Left ventricle myocardium inferior (tissue), 1 donor: ENCODE results near the gene TAF10. TPM values are rescaled to one million over a fixed set of nuclear protein-coding genes. Genes with fewer than 3 reads are reported as not detected.

Experiments used
- DNase-seq: peaks from one replicate; pipeline ENCODE4 v3.0.0-alpha.2; 2020
- H3K27ac ChIP-seq: fragments of 200-600 bp; replicated peaks from 2 replicates; pipeline ENCODE4 v1.8.0; 2021
- H3K27me3 ChIP-seq: fragments of 200-600 bp; 2 replicates; pipeline ENCODE4 v1.8.0; 2021; ENCODE audit warnings: low read depth
- H3K36me3 ChIP-seq: fragments of 200-600 bp; 2 replicates; pipeline ENCODE4 v1.8.0; 2021
- H3K4me1 ChIP-seq: fragments of 200-600 bp; 2 replicates; pipeline ENCODE4 v1.8.0; 2021
- H3K4me3 ChIP-seq: fragments of 200-600 bp; 2 replicates; pipeline ENCODE4 v1.8.0; 2021; ENCODE audit warnings: mild to moderate bottlenecking, moderate library complexity
- H3K9me3 ChIP-seq: fragments of 200-600 bp; replicated peaks from 2 replicates; pipeline ENCODE4 v1.8.0; 2021
- CTCF ChIP-seq: fragments of 200-600 bp; IDR thresholded peaks from 2 replicates; pipeline ENCODE4 v1.8.0; 2021; ENCODE audit warnings: antibody characterized with exemption, mild to moderate bottlenecking, borderline replicate concordance
- intact Hi-C: fragments of 100-400 bp; cut with micrococcal nuclease; formaldehyde crosslinking; loops from one replicate; pipeline ENCODE4 v1.11.0; 2022
- total RNA-seq: library from RNA; stranded (reverse); fragmentation: NEBNext Ultra II Directional; extraction: Animal tissue kit (Norgen Biotek cat#: 25700); gene quantifications from one replicate; pipeline ENCODE4 v1.2.1, GENCODE V29; 2021
- donor health status: DM: no; HTN: yes; CAD: no; lungs with severe emphysema.

Gene TAF10
- total RNA-seq, 1 donor from 2014 or later: 106 TPM

GRCh38 chr11:6608011-6608410, 4.0 kb downstream of the TAF10 start:
- H3K9me3 ChIP-seq: no peaks in the 10 kb centered on the region
- no peak for TF ChIP-seq CTCF
- peak overlapping the region; percentile 90 for H3K4me3 ChIP-seq
- H3K4me1 ChIP-seq: peaks cover 93% of the 10 kb centered on the region
- no peak for DNase-seq
- peak overlapping the region; percentile 98 for H3K27ac ChIP-seq
- H3K36me3 ChIP-seq: peaks cover 38% of the 10 kb centered on the region
- H3K27me3 ChIP-seq: no peaks in the 10 kb centered on the region
- intact Hi-C loops: no loop called here

GRCh38 chr11:6607190-6607795, 4.7 kb downstream of the TAF10 start:
- no peak for DNase-seq
- Histone ChIP-seq H3K9me3 (no peaks in the 10 kb centered on the region), H3K27me3 (no peaks in the 10 kb centered on the region), H3K4me1 (peaks cover 93% of the 10 kb centered on the region), H3K36me3 (peaks cover 38% of the 10 kb centered on the region), H3K27ac (peak overlapping the region; percentile 98), H3K4me3 (peak overlapping the region; percentile 90)
- intact Hi-C loops: loop anchor here (2.0 kb wide), 1 partner anchor 76 kb away; the partner anchor contains the start of gene MRPL17
- no peak for TF ChIP-seq CTCF

GRCh38 chr11:6606471-6607189, 5.4 kb downstream of the TAF10 start:
- no peaks in the 10 kb centered on the region for H3K9me3 ChIP-seq
- H3K27ac ChIP-seq: peak overlapping the region; percentile 98
- peak overlapping the region; percentile 90 for H3K4me3 ChIP-seq
- TF ChIP-seq CTCF: no peak
- H3K27me3 ChIP-seq: no peaks in the 10 kb centered on the region
- intact Hi-C loops: loop anchor here (2.0 kb wide), 1 partner anchor 76 kb away; the partner anchor contains the start of gene MRPL17
- H3K4me1 ChIP-seq: peaks cover 98% of the 10 kb centered on the region
- peak; percentile 95 for DNase-seq
- peaks cover 38% of the 10 kb centered on the region for H3K36me3 ChIP-seq

- Histone ChIP-seq H3K27me3 (no peaks in the 10 kb centered on the region), H3K9me3 (no peaks in the 10 kb centered on the region), H3K36me3 (peaks cover 40% of the 10 kb centered on the region), H3K4me3 (peak overlapping the region; percentile 90), H3K4me1 (peaks cover 98% of the 10 kb centered on the region), H3K27ac (peak overlapping the region; percentile 98)
- intact Hi-C loops: no loop called here
- DNase-seq: no peak
- no peak for TF ChIP-seq CTCF
Observed at GRCh38 chr11:6604790-6605189, 7.2 kb downstream of the TAF10 start.

GRCh38 chr11:6604081-6604626, 7.9 kb downstream of the TAF10 start:
- H3K36me3 ChIP-seq: peaks cover 40% of the 10 kb centered on the region
- no peaks in the 10 kb centered on the region for H3K27me3 ChIP-seq
- intact Hi-C loops: no loop called here
- DNase-seq: no peak
- H3K4me3 ChIP-seq: peak overlapping the region; percentile 90
- peaks cover 98% of the 10 kb centered on the region for H3K4me1 ChIP-seq
- H3K27ac ChIP-seq: peak overlapping the region; percentile 98
- peak; percentile 30 for TF ChIP-seq CTCF
- H3K9me3 ChIP-seq: no peaks in the 10 kb centered on the region
